PC-9 (cell line): Measurements from ENCODE around the gene ABCA8. TPM values are rescaled to one million over a fixed set of nuclear protein-coding genes. Genes with fewer than 3 reads are reported as not detected.
"Not testable (repeated sequence)": the region's sequence is repeated elsewhere in the genome, so short reads cannot be mapped to it uniquely, and the experiment has no call there.

ENCODE experiments used
- BruUV-seq: library from RNA; stranded (reverse); fragments of 400-500 nt; replicated peaks from 2 replicates; lab custom pipeline; 2021; lab: Mats Ljungman, UMichigan
- CTCF ChIA-PET: fragments of 300-600 bp; sonication (Branson Sonifier 250); formaldehyde crosslinking; loops from one replicate; lab custom pipeline; 2022; ENCODE audit warnings: antibody characterized with exemption; lab: Charles Lee
- POLR2A ChIA-PET: fragments of 300-600 bp; sonication (Branson Sonifier 250); formaldehyde crosslinking; loops from one replicate; lab custom pipeline; 2022; ENCODE audit warnings: antibody characterized with exemption; ENCODE audit not compliant: unreplicated experiment; lab: Charles Lee
- DNase-seq, 2 experiments: peaks; one replicate each; pipeline versions ENCODE4 v3.0.0 to v3.0.0-alpha.2; 2015 to 2022; ENCODE audit warnings: mixed read lengths in 1 of 2
- H2AFZ ChIP-seq: fragments of 200-600 bp; sonication (generic); 2 replicates; pipeline ENCODE4 v1.8.1; 2017; ENCODE audit warnings: antibody characterized with exemption
- H3F3A ChIP-seq: fragments of 200-600 bp; sonication (generic); 2 replicates; pipeline ENCODE4 v1.8.1; 2017; ENCODE audit warnings: antibody characterized with exemption, mild to moderate bottlenecking, low read depth; ENCODE audit not compliant: insufficient read depth
- H3K27ac ChIP-seq: fragments of 200-600 bp; sonication (generic); 2 replicates; pipeline ENCODE4 v1.6.1; 2016; ENCODE audit warnings: mixed run types
- H3K27me3 ChIP-seq: fragments of 200-600 bp; sonication (generic); 2 replicates; pipeline ENCODE4 v1.6.1; 2016; ENCODE audit warnings: low read depth, mixed run types; ENCODE audit not compliant: insufficient read depth
- H3K36me3 ChIP-seq: fragments of 200-600 bp; sonication (generic); 2 replicates; pipeline ENCODE4 v1.6.1; 2016; ENCODE audit warnings: low read depth, mixed run types
- H3K4me1 ChIP-seq: fragments of 200-600 bp; sonication (generic); replicated peaks from 2 replicates; pipeline ENCODE4 v1.6.1; 2016; ENCODE audit warnings: mixed run types; ENCODE audit not compliant: insufficient read depth
- H3K4me2 ChIP-seq: fragments of 200-600 bp; sonication (generic); 2 replicates; pipeline ENCODE4 v1.6.1; 2017; ENCODE audit warnings: mixed run types
- H3K4me3 ChIP-seq: fragments of 200-600 bp; sonication (generic); 2 replicates; pipeline ENCODE4 v1.6.1; 2016; ENCODE audit warnings: mixed run types
- H3K79me2 ChIP-seq: fragments of 200-600 bp; sonication (generic); 2 replicates; pipeline ENCODE4 v1.6.1; 2017; ENCODE audit warnings: low read depth, mixed run types
- H3K9me2 ChIP-seq: fragments of 200-600 bp; sonication (generic); 2 replicates; pipeline ENCODE4 v1.8.1; 2017; ENCODE audit warnings: mild to moderate bottlenecking; ENCODE audit not compliant: insufficient read depth
- H3K9me3 ChIP-seq: fragments of 200-600 bp; sonication (generic); 2 replicates; pipeline ENCODE4 v1.8.1; 2016; ENCODE audit warnings: low read depth; ENCODE audit not compliant: insufficient read depth
- H4K20me1 ChIP-seq: fragments of 200-600 bp; sonication (generic); 2 replicates; pipeline ENCODE4 v1.8.1; 2017; ENCODE audit not compliant: insufficient read depth
- EZH2 ChIP-seq: fragments of 200-600 bp; sonication (generic); IDR thresholded peaks from 2 replicates; pipeline ENCODE4 v1.8.0; 2017; ENCODE audit warnings: antibody characterized with exemption, low read depth
- intact Hi-C: fragments of 100-400 bp; cut with micrococcal nuclease; formaldehyde crosslinking; loops from one replicate; pipeline ENCODE4 v1.10.0; 2022; ENCODE audit not compliant: unreplicated experiment
- total RNA-seq: library from RNA; stranded (reverse); gene quantifications from 2 replicates; pipeline ENCODE4 v1.2.3, GENCODE V29; 2021
- TF ChIP-seq, protein P1 (sequence below): fragments of 200-600 bp; sonication (generic); conservative IDR thresholded peaks from 2 replicates; pipeline ENCODE4 v1.6.1; 2017; ENCODE audit warnings: mixed run types, antibody characterized with exemption, mild to moderate bottlenecking, moderate library complexity

ABCA8 gene
- total RNA-seq, 1 experiment from 2014 or later: not detected

DNA sequence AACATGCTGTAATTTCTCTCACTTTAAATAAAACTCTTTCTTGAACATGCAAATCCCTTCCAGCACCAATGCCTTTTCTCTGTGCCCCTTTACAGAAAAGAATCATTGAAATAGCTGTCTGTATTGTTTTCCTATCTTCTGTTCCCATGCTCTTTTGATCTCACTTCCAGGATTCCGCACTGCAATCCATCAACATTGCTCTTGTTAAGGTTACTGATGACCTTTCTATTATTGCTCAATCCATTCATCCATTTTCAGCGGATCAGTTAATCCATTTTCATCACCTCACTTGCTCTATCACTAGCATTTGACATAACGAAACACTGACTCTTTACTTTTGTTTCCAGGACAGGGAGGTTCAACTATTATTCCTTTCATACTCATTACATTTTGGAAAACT is 130.5 kb downstream of the ABCA8 start:
- H3K4me1 ChIP-seq: peaks cover 32% of the 10 kb centered on the region
- peaks cover 9% of the 10 kb centered on the region; the same call in 1 of the 2 replicates for H3K9me3 ChIP-seq
- H4K20me1 ChIP-seq: no peaks in the 10 kb centered on the region
- no peak overlapping the region for H3K4me3 ChIP-seq
- CTCF ChIA-PET: no interaction called here
- no peak for TF ChIP-seq EZH2
- TF ChIP-seq, protein P1, sequence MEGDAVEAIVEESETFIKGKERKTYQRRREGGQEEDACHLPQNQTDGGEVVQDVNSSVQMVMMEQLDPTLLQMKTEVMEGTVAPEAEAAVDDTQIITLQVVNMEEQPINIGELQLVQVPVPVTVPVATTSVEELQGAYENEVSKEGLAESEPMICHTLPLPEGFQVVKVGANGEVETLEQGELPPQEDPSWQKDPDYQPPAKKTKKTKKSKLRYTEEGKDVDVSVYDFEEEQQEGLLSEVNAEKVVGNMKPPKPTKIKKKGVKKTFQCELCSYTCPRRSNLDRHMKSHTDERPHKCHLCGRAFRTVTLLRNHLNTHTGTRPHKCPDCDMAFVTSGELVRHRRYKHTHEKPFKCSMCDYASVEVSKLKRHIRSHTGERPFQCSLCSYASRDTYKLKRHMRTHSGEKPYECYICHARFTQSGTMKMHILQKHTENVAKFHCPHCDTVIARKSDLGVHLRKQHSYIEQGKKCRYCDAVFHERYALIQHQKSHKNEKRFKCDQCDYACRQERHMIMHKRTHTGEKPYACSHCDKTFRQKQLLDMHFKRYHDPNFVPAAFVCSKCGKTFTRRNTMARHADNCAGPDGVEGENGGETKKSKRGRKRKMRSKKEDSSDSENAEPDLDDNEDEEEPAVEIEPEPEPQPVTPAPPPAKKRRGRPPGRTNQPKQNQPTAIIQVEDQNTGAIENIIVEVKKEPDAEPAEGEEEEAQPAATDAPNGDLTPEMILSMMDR: no peak
- POLR2A ChIA-PET: no interaction called here
- H3K4me2 ChIP-seq: no peak overlapping the region
- H3K36me3 ChIP-seq: no peaks in the 10 kb centered on the region
- no TSS peak for BruUV-seq
- DNase-seq: no peak
- H3K27ac ChIP-seq: no peak overlapping the region
- H3K9me2 ChIP-seq: no peaks in the 10 kb centered on the region
- H2AFZ ChIP-seq: no peak overlapping the region
- H3K79me2 ChIP-seq: no peaks in the 10 kb centered on the region
- peaks cover 27% of the 10 kb centered on the region for H3F3A ChIP-seq
- no peaks in the 10 kb centered on the region for H3K27me3 ChIP-seq
- intact Hi-C loops: no loop called here

DNA sequence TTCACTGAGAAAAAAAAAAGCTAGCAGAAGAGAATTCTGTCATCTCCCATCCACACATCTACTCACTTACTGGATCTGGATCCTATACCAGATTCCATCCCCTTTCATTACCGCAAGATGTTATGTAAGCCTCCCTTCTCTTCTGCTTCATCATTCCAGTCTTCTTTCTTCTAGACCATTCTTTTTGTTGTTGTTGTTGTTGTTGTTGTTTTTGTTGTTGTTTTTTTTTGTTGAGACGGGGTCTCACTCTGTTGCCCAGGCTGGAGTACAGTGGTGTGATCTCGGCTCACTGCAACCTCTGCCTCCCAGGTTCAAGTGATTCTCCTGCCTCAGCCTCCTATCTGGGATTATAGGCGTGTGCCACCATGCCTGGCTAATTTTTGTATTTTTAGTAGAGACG is 131.0 kb downstream of the ABCA8 start:
- DNase-seq, BruUV-seq, H3K27ac ChIP-seq, CTCF ChIA-PET, POLR2A ChIA-PET, H3K9me2 ChIP-seq, H3K9me3 ChIP-seq, H4K20me1 ChIP-seq, H3K36me3 ChIP-seq, H3K4me3 ChIP-seq, H3K4me2 ChIP-seq, intact Hi-C loops, H2AFZ ChIP-seq, H3K27me3 ChIP-seq, H3K79me2 ChIP-seq: not testable (repeated sequence)
- Histone ChIP-seq H3K4me1 (peaks cover 32% of the 10 kb centered on the region), H3F3A (peaks cover 27% of the 10 kb centered on the region)

DNA sequence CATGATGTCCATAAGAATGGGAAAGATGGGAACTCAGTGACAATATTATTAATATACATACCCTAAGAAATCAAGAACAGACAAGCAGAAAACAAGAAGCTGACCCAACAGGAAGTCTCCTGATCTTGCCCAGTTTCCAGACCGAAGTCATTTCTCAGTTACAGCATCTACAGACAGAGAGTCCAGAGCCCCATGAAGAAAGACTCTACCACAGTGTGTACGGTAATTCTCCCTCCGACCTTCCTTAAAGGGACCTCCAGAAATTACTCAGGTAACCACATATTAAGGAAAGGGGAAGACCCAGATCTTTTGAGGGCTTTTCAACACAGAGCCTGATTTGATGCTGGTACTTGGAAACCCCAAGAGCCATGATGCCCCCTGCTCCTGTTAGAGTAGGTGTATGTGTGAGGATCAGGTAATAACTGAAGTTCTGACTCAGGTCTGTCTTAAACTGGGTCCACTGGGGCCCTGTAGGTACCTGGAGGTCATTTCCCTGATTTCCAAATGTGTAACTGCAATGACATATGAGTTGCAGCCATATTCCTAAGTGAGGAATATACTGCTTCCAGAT is 132.4 kb downstream of the ABCA8 start:
- POLR2A ChIA-PET: no interaction called here
- H3K9me2 ChIP-seq: no peaks in the 10 kb centered on the region
- intact Hi-C loops: no loop called here
- H3K36me3 ChIP-seq: no peaks in the 10 kb centered on the region
- H3K9me3 ChIP-seq: peaks cover 4% of the 10 kb centered on the region; the same call in 1 of the 2 replicates
- peak overlapping the region; percentile 35; the same call in 1 of the 2 replicates for H3K4me2 ChIP-seq
- TF ChIP-seq, protein P1: no peak
- no peak for TF ChIP-seq EZH2
- peaks cover 32% of the 10 kb centered on the region for H3K4me1 ChIP-seq
- no peak overlapping the region for H3K4me3 ChIP-seq
- no peaks in the 10 kb centered on the region for H4K20me1 ChIP-seq
- CTCF ChIA-PET: no interaction called here
- no peaks in the 10 kb centered on the region for H3K79me2 ChIP-seq
- H2AFZ ChIP-seq: no peak overlapping the region
- peaks cover 27% of the 10 kb centered on the region for H3F3A ChIP-seq
- H3K27me3 ChIP-seq: no peaks in the 10 kb centered on the region
- no TSS peak for BruUV-seq
- no peak for DNase-seq
- 0 out of 2 replicates have a peak overlapping the region, but pooled peaks have one; percentile 8 for H3K27ac ChIP-seq
